ENCODE measurements around the gene GPR61. TPM values are rescaled to one million over a fixed set of nuclear protein-coding genes. Genes with fewer than 3 reads are reported as not detected.

Gene GPR61
- total and polyA plus RNA-seq, 2 donors = 0.07 to 0.42 TPM

DNA sequence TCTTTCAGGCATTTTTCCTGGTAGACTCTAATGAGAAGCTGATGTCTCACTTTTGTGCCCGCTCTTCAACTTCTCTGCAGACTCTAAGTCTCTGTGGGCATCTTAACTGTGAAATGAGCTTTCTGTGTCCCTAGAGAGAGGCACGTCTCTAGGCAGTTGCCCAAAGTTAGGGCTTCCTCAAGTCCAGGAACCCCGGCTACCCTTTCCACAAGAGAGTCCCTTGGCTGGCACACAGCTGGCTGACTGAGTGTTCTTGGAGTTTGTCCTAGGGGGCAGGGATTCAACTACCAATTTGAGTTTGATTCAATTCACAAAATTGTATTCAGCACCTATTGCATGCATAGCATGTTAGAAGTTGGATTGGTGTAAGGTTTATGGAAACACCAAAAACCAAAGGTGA, 1.4 kb downstream of the GPR61 start:
- Histone ChIP-seq H3K36me3 (ENCODE audit: control insufficient read depth in 2 of 2, insufficient read depth in 2 of 2, low read length in 1 of 2) (no peaks in the 10 kb centered on the region), H3K9me3 (ENCODE audit: control insufficient read depth in 2 of 2, insufficient read depth in 1 of 2, low read length in 1 of 2) (no peaks in the 10 kb centered on the region), H3K4me3 (ENCODE audit: low read length in 2 of 2) (no peak overlapping the region), H3K27ac (ENCODE audit: low read depth in 1 of 2, low read length in 1 of 2) (no peak overlapping the region), H3K4me1 (ENCODE audit: control insufficient read depth in 2 of 2, insufficient read depth in 2 of 2, low read length in 2 of 2) (no peaks in the 10 kb centered on the region), H3K27me3 (ENCODE audit: control insufficient read depth in 2 of 2, insufficient read depth in 1 of 2, low read length in 1 of 2) (peaks cover 0 to 4% of the 10 kb centered on the region in 2 donors)
- no peak for DNase-seq (ENCODE audit: low read depth in 6 of 9, low spot score in 9 of 9)
- 97% methylated on average over 3 of the region's 3 CpGs for WGBS

DNA sequence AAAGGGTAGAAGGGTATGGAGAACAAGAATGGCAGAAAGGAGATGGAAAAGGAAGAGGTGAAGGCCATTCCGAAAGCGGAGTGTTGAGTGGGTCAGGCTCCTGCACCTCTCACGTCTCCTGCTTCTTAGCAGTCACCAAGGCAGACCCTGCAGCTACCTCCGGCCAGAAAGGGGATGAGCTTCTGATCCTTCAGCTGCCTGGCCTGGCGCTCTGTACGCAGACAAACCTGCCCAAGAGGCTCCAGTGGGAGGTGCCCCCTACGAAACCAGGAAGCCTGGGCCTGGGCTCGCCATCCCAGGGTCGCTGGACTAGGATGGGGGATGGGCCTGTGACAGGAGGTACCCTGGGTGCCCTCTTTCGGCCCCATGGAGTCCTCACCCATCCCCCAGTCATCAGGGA, 3.0 kb downstream of the GPR61 start:
- Histone ChIP-seq H3K4me1 (ENCODE audit: control insufficient read depth in 2 of 2, insufficient read depth in 2 of 2, low read length in 2 of 2) (peaks cover 10% of the 10 kb centered on the region in 2 donors), H3K9me3 (ENCODE audit: control insufficient read depth in 2 of 2, insufficient read depth in 1 of 2, low read length in 1 of 2) (no peaks in the 10 kb centered on the region), H3K27me3 (ENCODE audit: control insufficient read depth in 2 of 2, insufficient read depth in 1 of 2, low read length in 1 of 2) (peaks cover 0 to 4% of the 10 kb centered on the region in 2 donors), H3K27ac (ENCODE audit: low read depth in 1 of 2, low read length in 1 of 2) (no peak overlapping the region), H3K36me3 (ENCODE audit: control insufficient read depth in 2 of 2, insufficient read depth in 2 of 2, low read length in 1 of 2) (no peaks in the 10 kb centered on the region), H3K4me3 (ENCODE audit: low read length in 2 of 2) (no peak overlapping the region)
- 94% methylated on average over 10 of the region's 10 CpGs for WGBS
- no peak for DNase-seq (ENCODE audit: low read depth in 6 of 9, low spot score in 9 of 9)

DNA sequence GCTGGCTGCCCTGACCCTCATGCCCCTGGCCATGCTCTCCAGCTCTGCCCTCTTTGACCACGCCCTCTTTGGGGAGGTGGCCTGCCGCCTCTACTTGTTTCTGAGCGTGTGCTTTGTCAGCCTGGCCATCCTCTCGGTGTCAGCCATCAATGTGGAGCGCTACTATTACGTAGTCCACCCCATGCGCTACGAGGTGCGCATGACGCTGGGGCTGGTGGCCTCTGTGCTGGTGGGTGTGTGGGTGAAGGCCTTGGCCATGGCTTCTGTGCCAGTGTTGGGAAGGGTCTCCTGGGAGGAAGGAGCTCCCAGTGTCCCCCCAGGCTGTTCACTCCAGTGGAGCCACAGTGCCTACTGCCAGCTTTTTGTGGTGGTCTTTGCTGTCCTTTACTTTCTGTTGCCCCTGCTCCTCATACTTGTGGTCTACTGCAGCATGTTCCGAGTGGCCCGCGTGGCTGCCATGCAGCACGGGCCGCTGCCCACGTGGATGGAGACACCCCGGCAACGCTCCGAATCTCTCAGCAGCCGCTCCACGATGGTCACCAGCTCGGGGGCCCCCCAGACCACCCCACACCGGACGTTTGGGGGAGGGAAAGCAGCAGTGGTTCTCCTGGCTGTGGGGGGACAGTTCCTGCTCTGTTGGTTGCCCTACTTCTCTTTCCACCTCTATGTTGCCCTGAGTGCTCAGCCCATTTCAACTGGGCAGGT, 3.8 kb downstream of the GPR61 start:
- Histone ChIP-seq H3K9me3 (ENCODE audit: control insufficient read depth in 2 of 2, insufficient read depth in 1 of 2, low read length in 1 of 2) (no peaks in the 10 kb centered on the region), H3K4me3 (ENCODE audit: low read length in 2 of 2) (no peak overlapping the region), H3K4me1 (ENCODE audit: control insufficient read depth in 2 of 2, insufficient read depth in 2 of 2, low read length in 2 of 2) (peaks cover 10% of the 10 kb centered on the region in 2 donors), H3K27me3 (ENCODE audit: control insufficient read depth in 2 of 2, insufficient read depth in 1 of 2, low read length in 1 of 2) (peaks cover 0 to 4% of the 10 kb centered on the region in 2 donors), H3K36me3 (ENCODE audit: control insufficient read depth in 2 of 2, insufficient read depth in 2 of 2, low read length in 1 of 2) (no peaks in the 10 kb centered on the region), H3K27ac (ENCODE audit: low read depth in 1 of 2, low read length in 1 of 2) (no peak overlapping the region)
- no peak for DNase-seq (ENCODE audit: low read depth in 6 of 9, low spot score in 9 of 9)
- WGBS = 92% methylated on average over 24 of the region's 24 CpGs

DNA sequence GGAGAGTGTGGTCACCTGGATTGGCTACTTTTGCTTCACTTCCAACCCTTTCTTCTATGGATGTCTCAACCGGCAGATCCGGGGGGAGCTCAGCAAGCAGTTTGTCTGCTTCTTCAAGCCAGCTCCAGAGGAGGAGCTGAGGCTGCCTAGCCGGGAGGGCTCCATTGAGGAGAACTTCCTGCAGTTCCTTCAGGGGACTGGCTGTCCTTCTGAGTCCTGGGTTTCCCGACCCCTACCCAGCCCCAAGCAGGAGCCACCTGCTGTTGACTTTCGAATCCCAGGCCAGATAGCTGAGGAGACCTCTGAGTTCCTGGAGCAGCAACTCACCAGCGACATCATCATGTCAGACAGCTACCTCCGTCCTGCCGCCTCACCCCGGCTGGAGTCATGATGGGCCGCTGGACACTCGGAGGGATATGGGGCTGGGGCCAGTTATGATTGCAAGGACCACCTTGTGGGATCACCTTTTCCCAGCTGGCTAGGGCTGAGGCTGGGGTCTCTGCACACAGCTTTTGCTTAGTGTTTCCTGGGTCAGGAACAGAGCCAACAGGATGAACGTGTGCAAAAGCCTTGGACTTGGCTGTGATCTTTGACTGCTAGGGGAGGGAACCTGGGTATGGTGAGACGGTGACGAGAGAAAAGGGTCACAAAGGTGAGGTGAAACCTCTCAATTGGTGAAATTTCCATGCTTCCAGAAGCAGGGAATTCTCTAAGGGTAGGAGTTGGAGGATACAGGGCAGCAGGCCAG, 4.5 kb downstream of the GPR61 start:
- Histone ChIP-seq H3K27ac (ENCODE audit: low read depth in 1 of 2, low read length in 1 of 2) (no peak overlapping the region), H3K4me3 (ENCODE audit: low read length in 2 of 2) (no peak overlapping the region), H3K27me3 (ENCODE audit: control insufficient read depth in 2 of 2, insufficient read depth in 1 of 2, low read length in 1 of 2) (peaks cover 0 to 3% of the 10 kb centered on the region in 2 donors), H3K4me1 (ENCODE audit: control insufficient read depth in 2 of 2, insufficient read depth in 2 of 2, low read length in 2 of 2) (peaks cover 10% of the 10 kb centered on the region in 2 donors), H3K9me3 (ENCODE audit: control insufficient read depth in 2 of 2, insufficient read depth in 1 of 2, low read length in 1 of 2) (no peaks in the 10 kb centered on the region), H3K36me3 (ENCODE audit: control insufficient read depth in 2 of 2, insufficient read depth in 2 of 2, low read length in 1 of 2) (no peaks in the 10 kb centered on the region)
- no peak for DNase-seq (ENCODE audit: low read depth in 6 of 9, low spot score in 9 of 9)
- 95% methylated on average over 14 of the region's 14 CpGs for WGBS

DNA sequence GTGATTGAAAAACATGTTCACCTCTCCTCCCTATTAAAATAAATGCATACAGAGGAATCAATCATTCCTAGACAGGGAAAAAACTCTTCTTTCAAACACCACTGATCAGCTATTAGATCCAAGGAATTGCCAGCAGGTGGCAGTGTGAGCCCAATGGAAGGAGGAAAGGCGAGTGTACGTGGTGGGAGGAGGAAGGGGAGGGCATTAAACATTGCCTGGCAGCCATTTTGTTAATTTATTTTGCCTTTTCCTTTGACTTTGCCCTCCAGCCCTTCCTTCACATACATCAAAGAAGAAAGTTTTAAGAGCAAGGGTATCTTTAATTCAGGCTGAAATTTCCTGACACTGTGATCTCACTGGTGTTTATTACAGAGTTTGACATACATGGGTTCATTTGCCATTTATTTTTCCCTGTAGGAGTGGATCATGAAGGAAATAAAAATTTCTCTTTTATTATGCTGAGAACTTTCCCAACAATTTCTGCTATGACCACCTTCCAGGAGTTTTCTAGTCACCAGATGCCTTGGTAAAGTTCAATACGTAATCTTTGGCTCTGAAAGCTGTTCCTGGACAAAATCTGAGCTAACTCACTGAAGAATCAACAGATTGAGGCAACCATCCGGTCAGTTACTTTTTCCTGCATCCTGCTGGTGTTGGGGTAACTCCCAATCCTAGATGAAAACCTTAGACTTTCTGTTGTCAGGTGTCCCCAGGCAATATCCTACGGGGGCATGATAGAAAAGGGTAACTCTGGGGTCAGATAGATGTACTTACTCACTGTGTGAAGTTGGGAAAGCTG, 6.8 kb downstream of the GPR61 start:
- no peaks in the 10 kb centered on the region for H3K9me3 ChIP-seq (ENCODE audit: control insufficient read depth in 2 of 2, insufficient read depth in 1 of 2, low read length in 1 of 2)
- peak overlapping the region; percentile 12 to 77 for H3K4me3 ChIP-seq (ENCODE audit: low read length in 2 of 2)
- peaks cover 10% of the 10 kb centered on the region in 2 donors for H3K4me1 ChIP-seq (ENCODE audit: control insufficient read depth in 2 of 2, insufficient read depth in 2 of 2, low read length in 2 of 2)
- WGBS = 50% methylated on average over 5 of the region's 5 CpGs
- DNase-seq (ENCODE audit: low read depth in 6 of 9, low spot score in 9 of 9) = peak; percentile 67 to 95 (median 87)
- no peaks in the 10 kb centered on the region for H3K27me3 ChIP-seq (ENCODE audit: control insufficient read depth in 2 of 2, insufficient read depth in 1 of 2, low read length in 1 of 2)
- no peaks in the 10 kb centered on the region for H3K36me3 ChIP-seq (ENCODE audit: control insufficient read depth in 2 of 2, insufficient read depth in 2 of 2, low read length in 1 of 2)
- peak overlapping the region; percentile 21 to 97 for H3K27ac ChIP-seq (ENCODE audit: low read depth in 1 of 2, low read length in 1 of 2)

DNA sequence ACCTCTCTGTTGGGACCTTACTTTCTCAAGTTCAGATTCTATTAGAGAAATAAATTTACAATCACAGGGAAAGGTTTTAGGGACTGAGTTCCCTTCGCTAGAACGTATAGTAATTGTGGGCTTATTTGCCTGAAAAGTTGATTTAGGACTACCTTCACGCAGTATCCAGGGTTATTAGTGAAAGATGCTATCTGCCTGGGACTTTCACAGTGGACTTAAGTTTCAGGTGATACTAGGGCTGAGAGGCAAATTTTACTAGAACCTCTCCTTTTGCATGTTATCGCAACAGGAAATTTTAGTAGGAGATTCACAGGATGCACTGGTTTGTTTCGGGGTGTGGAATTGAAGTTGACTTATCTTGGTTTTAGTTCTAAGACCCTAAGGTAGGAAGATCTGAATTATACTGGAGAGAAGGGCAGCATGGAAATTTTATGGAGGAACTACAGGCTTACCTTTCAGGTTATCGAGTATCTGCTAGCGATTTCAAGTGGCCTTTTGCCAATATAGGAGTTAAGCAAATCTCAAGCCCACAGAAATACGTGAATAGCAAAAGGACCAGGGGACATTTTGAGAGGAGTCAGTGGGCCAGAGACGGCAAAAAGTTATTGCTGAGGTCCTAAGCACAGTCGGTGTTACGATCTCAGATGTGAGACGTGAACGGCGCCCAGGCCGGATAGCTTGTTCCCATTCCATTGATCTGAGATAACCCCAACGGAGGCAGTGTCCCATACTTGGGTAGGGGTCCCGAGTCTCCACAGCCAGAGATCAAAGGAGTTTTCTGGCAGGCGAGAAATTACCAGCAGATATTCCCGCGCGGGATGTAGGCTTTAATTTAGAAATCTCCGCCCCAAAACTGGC, 8.0 kb downstream of the GPR61 start:
- 10% methylated on average over 22 of the region's 22 CpGs for WGBS
- Histone ChIP-seq H3K27me3 (ENCODE audit: control insufficient read depth in 2 of 2, insufficient read depth in 1 of 2, low read length in 1 of 2) (no peaks in the 10 kb centered on the region), H3K4me1 (ENCODE audit: control insufficient read depth in 2 of 2, insufficient read depth in 2 of 2, low read length in 2 of 2) (peaks cover 10% of the 10 kb centered on the region in 2 donors), H3K36me3 (ENCODE audit: control insufficient read depth in 2 of 2, insufficient read depth in 2 of 2, low read length in 1 of 2) (no peaks in the 10 kb centered on the region), H3K27ac (ENCODE audit: low read depth in 1 of 2, low read length in 1 of 2) (peak overlapping the region; percentile 95 to 97), H3K4me3 (ENCODE audit: low read length in 2 of 2) (peak overlapping the region; percentile 77 to 96), H3K9me3 (ENCODE audit: control insufficient read depth in 2 of 2, insufficient read depth in 1 of 2, low read length in 1 of 2) (no peaks in the 10 kb centered on the region)
- no peak for DNase-seq (ENCODE audit: low read depth in 6 of 9, low spot score in 9 of 9)

DNA sequence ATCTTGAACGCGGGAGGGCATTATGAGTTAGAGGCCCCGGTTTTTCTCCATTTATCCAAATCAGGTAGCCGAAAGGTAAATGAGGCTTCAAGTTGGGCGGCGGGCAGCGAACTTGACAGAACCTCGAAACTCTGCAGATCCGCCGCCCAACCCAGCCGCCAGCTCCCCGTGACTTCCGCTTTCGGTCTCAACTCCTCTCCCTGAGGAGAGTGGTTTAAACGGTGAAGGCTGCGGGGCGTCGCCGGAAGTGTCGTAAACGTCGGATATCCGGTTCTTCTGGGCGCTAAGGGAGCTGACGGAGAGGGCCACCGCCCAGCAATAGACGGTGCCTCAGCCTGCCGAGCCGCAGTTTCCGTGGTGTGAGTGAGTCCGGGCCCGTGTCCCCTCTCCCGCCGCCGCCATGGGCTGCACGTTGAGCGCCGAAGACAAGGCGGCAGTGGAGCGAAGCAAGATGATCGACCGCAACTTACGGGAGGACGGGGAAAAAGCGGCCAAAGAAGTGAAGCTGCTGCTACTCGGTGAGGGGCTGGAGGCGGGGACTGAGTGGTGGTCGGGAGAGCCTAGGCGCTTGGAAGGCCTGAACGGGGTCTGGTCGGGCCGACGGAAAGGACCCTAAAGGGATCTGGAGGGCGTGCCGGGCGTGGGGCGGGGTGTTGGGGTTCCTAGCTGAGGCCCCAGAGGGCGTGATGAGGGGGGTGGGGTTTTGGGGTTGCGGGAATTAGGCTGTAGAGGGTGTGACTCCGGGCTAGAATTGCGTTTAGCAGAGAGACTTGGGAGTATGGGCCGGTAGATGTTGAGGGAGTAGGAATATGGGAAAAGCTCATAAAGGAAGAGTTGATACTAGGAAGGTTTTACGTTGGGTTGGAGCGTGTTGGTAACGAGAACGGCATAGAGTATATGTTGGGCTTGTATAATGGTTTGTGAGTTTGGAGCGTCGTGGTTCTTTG, 8.9 kb downstream of the GPR61 start, which contains the start of gene GNAI3:
Gene GNAI3, plus strand, starts transcription at position 295 of the 947 bp plus-strand sequence. Its CDS starts 106 bp downstream, at position 401.
- Histone ChIP-seq H3K9me3 (ENCODE audit: control insufficient read depth in 2 of 2, insufficient read depth in 1 of 2, low read length in 1 of 2) (no peaks in the 10 kb centered on the region), H3K4me1 (ENCODE audit: control insufficient read depth in 2 of 2, insufficient read depth in 2 of 2, low read length in 2 of 2) (peaks cover 10% of the 10 kb centered on the region in 2 donors), H3K27ac (ENCODE audit: low read depth in 1 of 2, low read length in 1 of 2) (peak within 1 kb of the TSS; percentile 95 to 97), H3K4me3 (ENCODE audit: low read length in 2 of 2) (peak within 1 kb of the TSS; percentile 77 to 96), H3K36me3 (ENCODE audit: control insufficient read depth in 2 of 2, insufficient read depth in 2 of 2, low read length in 1 of 2) (no peaks in the 10 kb centered on the region), H3K27me3 (ENCODE audit: control insufficient read depth in 2 of 2, insufficient read depth in 1 of 2, low read length in 1 of 2) (no peaks in the 10 kb centered on the region)
- WGBS = under 1% methylated on average over 68 of the region's 68 CpGs
- DNase-seq (ENCODE audit: low read depth in 6 of 9, low spot score in 9 of 9) = peak; percentile 90 to 98 (median 95)
